Measurements from ENCODE around the gene KIF15. TPM values are rescaled to one million over a fixed set of nuclear protein-coding genes. Genes with fewer than 3 reads are reported as not detected.

KIF15 gene
- total RNA-seq, 1 donor from 2014 or later: 0.81 TPM

DNA sequence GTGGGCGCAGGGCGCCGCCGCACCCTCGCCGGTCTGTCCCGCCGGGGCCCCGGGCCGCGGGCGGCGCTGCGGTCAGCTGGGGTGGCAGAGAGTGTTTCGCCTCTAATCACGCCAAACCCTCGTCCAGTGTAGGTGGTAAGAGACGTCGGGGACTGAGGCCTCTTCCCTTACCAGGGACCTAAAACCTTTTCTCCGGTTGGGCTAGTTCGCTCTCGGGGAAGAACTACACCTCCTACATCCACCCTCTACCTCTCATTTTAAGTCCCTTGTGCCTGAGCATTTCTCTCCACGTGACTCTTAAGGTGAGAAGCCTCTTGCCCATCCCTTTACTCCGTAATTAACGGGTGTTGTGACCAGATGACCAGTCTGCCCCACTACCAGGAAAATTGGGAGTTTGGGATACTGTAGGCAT is 100.6 kb downstream of the KIF15 start:
- Histone ChIP-seq H3K27ac (peak overlapping the region; percentile 96), H3K4me1 (peaks cover 6% of the 10 kb centered on the region), H3K4me3 (peak overlapping the region; percentile 75), H3K36me3 (no peaks in the 10 kb centered on the region), H3K9me3 (no peaks in the 10 kb centered on the region), H3K27me3 (no peaks in the 10 kb centered on the region)
- TF ChIP-seq, protein P1, sequence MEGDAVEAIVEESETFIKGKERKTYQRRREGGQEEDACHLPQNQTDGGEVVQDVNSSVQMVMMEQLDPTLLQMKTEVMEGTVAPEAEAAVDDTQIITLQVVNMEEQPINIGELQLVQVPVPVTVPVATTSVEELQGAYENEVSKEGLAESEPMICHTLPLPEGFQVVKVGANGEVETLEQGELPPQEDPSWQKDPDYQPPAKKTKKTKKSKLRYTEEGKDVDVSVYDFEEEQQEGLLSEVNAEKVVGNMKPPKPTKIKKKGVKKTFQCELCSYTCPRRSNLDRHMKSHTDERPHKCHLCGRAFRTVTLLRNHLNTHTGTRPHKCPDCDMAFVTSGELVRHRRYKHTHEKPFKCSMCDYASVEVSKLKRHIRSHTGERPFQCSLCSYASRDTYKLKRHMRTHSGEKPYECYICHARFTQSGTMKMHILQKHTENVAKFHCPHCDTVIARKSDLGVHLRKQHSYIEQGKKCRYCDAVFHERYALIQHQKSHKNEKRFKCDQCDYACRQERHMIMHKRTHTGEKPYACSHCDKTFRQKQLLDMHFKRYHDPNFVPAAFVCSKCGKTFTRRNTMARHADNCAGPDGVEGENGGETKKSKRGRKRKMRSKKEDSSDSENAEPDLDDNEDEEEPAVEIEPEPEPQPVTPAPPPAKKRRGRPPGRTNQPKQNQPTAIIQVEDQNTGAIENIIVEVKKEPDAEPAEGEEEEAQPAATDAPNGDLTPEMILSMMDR (IDR thresholded peaks at IDR 0.05): no peak
- DNase-seq (no peak), ATAC-seq (no peak)
- intact Hi-C loops (cut with DNase I): no loop called here

DNA sequence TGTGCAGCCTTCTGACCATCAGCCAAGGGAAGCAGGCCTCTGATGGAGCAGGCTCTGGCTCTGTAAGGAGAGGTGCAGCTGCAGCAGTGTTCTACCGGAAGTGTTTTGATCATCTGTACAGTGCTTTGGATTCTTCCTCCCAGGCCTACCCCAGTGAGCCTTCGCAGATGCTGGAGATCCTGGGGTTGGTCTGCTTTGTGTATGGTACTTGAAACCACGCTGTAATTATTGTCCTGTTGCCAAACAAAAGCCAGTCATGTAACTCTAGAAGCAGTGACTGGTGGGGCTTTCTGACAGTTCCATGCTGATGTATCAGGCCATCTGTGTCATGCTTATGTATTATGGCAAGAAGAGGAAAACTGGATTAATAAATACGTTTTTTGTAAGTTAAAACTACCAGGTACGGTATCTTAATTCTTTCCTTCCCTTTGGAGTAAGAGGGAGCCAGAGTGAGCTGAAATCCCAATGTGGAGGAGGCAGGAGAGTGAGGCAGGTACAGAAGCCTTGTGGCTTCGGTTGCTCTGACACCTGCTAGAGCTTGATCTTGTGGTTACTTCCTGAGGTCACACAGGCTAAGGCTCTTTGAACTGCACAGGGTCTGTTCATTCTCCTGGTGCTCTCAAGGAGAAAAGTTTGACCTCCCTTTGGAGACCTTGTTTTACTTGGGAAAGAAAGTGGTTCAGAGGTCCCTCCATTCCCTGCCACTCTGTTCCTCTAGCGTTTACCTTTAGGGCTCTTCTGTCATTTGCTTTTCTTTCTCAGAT is 103.9 kb downstream of the KIF15 start:
- DNase-seq (no peak), ATAC-seq (no peak)
- intact Hi-C loops (cut with DNase I): no loop called here
- Histone ChIP-seq H3K4me3 (no peak overlapping the region), H3K4me1 (peaks cover 6% of the 10 kb centered on the region), H3K27ac (no peak overlapping the region), H3K27me3 (no peaks in the 10 kb centered on the region), H3K9me3 (no peaks in the 10 kb centered on the region), H3K36me3 (no peaks in the 10 kb centered on the region)
- TF ChIP-seq, protein P1 (IDR thresholded peaks at IDR 0.05): no peak

DNA sequence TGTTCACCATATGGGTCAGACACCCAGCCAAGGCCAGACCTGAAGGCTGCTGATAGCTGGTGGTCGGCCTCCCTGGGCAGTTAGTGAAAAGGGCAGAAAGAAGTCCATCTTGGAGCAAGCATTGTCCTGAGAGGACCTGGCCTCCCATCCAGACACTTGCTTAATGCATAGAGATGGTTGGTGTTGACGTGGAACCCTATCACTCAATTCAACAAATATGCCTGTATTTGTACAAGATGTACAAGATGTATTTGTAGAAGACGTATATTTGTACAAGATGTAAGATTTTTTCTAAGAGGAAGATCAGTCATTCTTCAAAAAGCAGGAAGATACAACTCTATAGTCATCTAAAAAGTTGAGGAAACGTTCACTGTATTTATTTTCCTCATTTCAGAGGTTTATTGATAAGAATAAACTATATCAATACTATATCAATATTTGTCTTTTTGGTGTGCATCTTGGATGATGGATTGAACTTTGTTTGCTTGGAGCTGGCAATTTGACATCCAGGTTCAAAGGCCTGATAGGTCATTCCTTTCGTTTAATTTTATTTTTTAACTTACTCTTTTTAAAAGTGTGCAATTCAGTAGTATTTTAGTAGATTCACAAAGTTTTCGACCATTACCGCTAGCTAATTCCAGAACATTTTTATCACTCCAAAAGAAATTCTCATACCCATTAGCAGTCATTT is 106.0 kb downstream of the KIF15 start:
- Histone ChIP-seq H3K36me3 (no peaks in the 10 kb centered on the region), H3K4me1 (peaks cover 4% of the 10 kb centered on the region), H3K9me3 (no peaks in the 10 kb centered on the region), H3K4me3 (no peak overlapping the region), H3K27me3 (no peaks in the 10 kb centered on the region), H3K27ac (no peak overlapping the region)
- no peak for ATAC-seq
- TF ChIP-seq, protein P1 (IDR thresholded peaks at IDR 0.05): no peak
- intact Hi-C loops (cut with DNase I): no loop called here
- DNase-seq: no peak

DNA sequence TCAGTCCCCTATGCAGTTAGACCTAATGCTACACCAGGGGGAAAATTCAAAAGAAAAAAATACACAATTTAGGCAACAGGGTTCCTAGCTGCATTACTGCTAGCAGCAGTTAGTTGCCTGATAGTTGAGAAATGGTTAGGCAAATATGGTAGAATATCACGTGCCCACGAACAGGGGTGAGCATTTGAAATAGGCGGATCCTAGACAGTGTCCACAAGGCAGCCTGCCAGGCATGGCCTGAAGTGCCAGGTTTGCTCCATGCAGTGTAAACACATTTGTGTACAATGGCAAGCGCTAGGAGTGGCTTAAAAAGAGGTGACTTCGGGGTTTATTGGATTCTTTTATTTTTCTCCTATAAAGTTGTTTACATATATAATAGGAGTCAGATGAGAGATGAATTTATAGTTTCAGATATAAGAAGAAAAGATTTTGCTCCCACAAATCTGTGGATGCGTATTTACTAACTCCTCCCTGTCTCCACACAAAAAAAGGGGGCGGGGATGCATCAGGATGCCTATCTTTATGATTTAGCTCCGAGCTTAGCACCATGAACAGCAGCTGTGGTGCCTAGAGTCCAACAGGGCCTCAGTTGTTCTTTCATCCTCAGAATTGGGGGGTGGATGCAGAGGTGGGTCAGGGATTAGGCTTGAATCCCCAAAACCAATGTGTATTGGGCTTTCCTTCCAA is 108.9 kb downstream of the KIF15 start:
- H3K9me3 ChIP-seq: no peaks in the 10 kb centered on the region
- H3K4me1 ChIP-seq: no peaks in the 10 kb centered on the region
- DNase-seq: peak; percentile 85
- no peaks in the 10 kb centered on the region for H3K27me3 ChIP-seq
- H3K27ac ChIP-seq: no peak overlapping the region
- no peak overlapping the region for H3K4me3 ChIP-seq
- no peaks in the 10 kb centered on the region for H3K36me3 ChIP-seq
- intact Hi-C loops (cut with DNase I): no loop called here
- ATAC-seq: peak; percentile 87
- TF ChIP-seq, protein P1 (IDR thresholded peaks at IDR 0.05): no peak

DNA sequence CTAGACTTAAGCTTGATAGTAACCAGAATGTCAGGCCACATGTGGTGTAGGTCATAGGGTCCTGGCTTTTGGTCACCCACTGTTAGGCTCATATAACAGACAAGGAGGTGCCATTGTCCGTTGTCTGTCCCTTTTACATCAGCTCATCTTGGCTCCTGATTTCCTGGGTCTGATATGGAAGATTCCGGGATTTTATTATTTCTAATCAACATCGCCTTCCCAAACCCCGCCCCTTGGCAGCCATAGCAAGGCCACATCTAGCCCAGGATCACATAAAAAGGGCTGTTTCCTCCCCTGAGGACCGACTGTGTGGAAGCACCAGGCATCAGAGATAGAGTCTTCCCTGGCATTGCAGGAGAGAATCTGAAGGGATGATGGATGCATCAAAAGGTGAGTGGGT is 112.7 kb downstream of the KIF15 start, which contains the start of gene TGM4:
TGM4 (plus strand) TSS at position 301 of the 400 bp plus-strand sequence; CDS start at position 372, 71 bp downstream.
- Histone ChIP-seq H3K4me3 (no peak within 1 kb of the TSS), H3K4me1 (no peaks in the 10 kb centered on the region), H3K27me3 (no peaks in the 10 kb centered on the region), H3K27ac (no peak within 1 kb of the TSS), H3K9me3 (no peaks in the 10 kb centered on the region), H3K36me3 (no peaks in the 10 kb centered on the region)
- intact Hi-C loops (cut with DNase I): no loop called here
- TF ChIP-seq, protein P1 (IDR thresholded peaks at IDR 0.05): no peak
- DNase-seq (no peak), ATAC-seq (no peak)
